BE2C (cell line): Measurements from ENCODE around the gene EHD3.

Source experiments
- DNase-seq: peaks from one replicate; pipeline ENCODE4 v3.0.0-alpha.2; 2020
- H3K27me3 ChIP-seq: fragments of 250-450 bp; sonication (Bioruptor Pico); 2 replicates; pipeline ENCODE4 v1.5.1; 2020; ENCODE audit warnings: mild to moderate bottlenecking
- H3K36me3 ChIP-seq: fragments of 250-450 bp; sonication (Bioruptor Pico); 2 replicates; pipeline ENCODE4 v1.5.1; 2020; ENCODE audit warnings: mild to moderate bottlenecking
- H3K4me1 ChIP-seq: fragments of 250-450 bp; sonication (Bioruptor Pico); 2 replicates; pipeline ENCODE4 v1.5.1; 2020
- H3K4me3 ChIP-seq: 2 replicates; pipeline ENCODE4 v1.5.1; 2011; ENCODE audit warnings: low read depth, low read length
- H3K9me3 ChIP-seq: fragments of 250-450 bp; sonication (Bioruptor Pico); 2 replicates; pipeline ENCODE4 v1.5.1; 2020
- TF ChIP-seq, protein P1 (sequence below): IDR thresholded peaks from 2 replicates; pipeline ENCODE4 v1.5.1; 2012; ENCODE audit warnings: mild to moderate bottlenecking, low read depth, low read length

EHD3 gene

DNA sequence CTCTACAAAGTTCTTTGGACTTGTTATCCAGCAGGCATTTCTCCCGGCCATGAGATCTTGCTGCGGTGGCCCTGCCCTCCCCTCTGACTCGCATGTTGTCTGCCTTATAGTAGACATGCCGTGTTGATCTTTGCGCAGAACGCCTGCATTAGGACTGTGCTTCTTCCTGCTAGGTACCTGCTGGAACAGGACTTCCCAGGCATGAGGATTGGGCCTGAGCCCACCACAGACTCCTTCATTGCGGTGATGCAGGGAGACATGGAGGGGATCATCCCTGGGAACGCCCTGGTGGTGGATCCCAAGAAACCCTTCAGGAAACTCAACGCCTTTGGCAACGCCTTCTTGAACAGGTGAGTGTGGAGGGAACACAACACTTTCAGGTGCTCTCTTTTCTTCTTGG lies 10.1 kb downstream of the EHD3 start:
- H3K9me3 ChIP-seq = no peaks in the 10 kb centered on the region
- DNase-seq = no peak
- H3K36me3 ChIP-seq = no peaks in the 10 kb centered on the region; the same call in 1 of the 2 replicates
- no peaks in the 10 kb centered on the region for H3K27me3 ChIP-seq
- H3K4me3 ChIP-seq = no peak overlapping the region
- TF ChIP-seq, protein P1, sequence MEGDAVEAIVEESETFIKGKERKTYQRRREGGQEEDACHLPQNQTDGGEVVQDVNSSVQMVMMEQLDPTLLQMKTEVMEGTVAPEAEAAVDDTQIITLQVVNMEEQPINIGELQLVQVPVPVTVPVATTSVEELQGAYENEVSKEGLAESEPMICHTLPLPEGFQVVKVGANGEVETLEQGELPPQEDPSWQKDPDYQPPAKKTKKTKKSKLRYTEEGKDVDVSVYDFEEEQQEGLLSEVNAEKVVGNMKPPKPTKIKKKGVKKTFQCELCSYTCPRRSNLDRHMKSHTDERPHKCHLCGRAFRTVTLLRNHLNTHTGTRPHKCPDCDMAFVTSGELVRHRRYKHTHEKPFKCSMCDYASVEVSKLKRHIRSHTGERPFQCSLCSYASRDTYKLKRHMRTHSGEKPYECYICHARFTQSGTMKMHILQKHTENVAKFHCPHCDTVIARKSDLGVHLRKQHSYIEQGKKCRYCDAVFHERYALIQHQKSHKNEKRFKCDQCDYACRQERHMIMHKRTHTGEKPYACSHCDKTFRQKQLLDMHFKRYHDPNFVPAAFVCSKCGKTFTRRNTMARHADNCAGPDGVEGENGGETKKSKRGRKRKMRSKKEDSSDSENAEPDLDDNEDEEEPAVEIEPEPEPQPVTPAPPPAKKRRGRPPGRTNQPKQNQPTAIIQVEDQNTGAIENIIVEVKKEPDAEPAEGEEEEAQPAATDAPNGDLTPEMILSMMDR = no peak
- H3K4me1 ChIP-seq = no peaks in the 10 kb centered on the region

- DNase-seq = no peak
Observed at GRCh38 chr2:31246184-31246852, 12.4 kb downstream of the EHD3 start.

DNA sequence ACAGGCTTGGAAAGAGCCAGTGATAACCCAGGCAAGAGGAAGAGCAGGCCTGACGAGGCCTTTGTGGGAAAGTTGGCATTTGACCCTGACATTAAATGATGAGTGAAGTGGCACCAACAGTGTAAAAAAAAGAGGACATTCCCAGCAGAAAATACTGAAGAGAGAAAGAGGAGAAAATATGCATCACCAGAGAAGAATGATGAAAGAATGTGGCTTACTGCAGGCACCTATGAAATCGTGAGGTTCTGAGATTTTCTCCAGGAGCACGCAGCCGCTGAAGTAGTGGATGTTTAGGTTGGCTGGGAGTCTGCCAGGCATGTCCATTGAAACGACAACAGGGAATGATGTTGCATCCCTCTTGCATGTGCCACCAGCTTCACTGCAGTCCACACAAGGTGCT lies 13.8 kb downstream of the EHD3 start:
- no peaks in the 10 kb centered on the region; the same call in 1 of the 2 replicates for H3K36me3 ChIP-seq

More at GRCh38 chr2:31246184-31246852, 12.4 kb downstream of the EHD3 start:
- Histone ChIP-seq H3K9me3 (no peaks in the 10 kb centered on the region), H3K27me3 (no peaks in the 10 kb centered on the region), H3K4me3 (no peak overlapping the region), H3K36me3 (no peaks in the 10 kb centered on the region; the same call in 1 of the 2 replicates), H3K4me1 (no peaks in the 10 kb centered on the region)
- TF ChIP-seq, protein P1 = no peak

DNA sequence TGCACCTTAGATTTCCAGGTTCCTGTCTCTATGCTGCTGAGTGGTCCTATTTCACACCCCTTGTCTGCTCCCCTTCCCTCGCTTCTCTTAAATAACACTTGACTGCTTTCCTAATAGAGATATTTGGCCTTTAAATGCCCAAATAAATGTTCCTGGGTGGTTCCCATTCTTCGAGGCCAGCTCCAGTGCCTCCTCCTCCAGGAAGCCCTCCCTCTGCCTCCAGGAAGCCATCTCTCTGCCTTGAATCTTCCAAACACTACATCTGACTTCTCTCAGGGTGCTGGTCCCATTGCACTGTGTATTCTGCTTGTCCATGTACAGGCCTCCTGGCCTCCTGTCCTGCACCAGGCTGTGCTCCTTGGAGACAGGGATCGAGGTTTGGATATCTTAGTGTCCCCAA lies 14.2 kb downstream of the EHD3 start:
- Histone ChIP-seq H3K9me3 (no peaks in the 10 kb centered on the region), H3K36me3 (no peaks in the 10 kb centered on the region; the same call in 1 of the 2 replicates), H3K4me1 (no peaks in the 10 kb centered on the region), H3K27me3 (no peaks in the 10 kb centered on the region), H3K4me3 (no peak overlapping the region)
- DNase-seq = no peak
- TF ChIP-seq, protein P1 = no peak

More for the DNA sequence above, 13.8 kb downstream of the EHD3 start:
- Histone ChIP-seq H3K9me3 (no peaks in the 10 kb centered on the region), H3K4me3 (no peak overlapping the region), H3K4me1 (no peaks in the 10 kb centered on the region), H3K27me3 (no peaks in the 10 kb centered on the region)
- no peak for DNase-seq
- TF ChIP-seq, protein P1 = no peak

DNA sequence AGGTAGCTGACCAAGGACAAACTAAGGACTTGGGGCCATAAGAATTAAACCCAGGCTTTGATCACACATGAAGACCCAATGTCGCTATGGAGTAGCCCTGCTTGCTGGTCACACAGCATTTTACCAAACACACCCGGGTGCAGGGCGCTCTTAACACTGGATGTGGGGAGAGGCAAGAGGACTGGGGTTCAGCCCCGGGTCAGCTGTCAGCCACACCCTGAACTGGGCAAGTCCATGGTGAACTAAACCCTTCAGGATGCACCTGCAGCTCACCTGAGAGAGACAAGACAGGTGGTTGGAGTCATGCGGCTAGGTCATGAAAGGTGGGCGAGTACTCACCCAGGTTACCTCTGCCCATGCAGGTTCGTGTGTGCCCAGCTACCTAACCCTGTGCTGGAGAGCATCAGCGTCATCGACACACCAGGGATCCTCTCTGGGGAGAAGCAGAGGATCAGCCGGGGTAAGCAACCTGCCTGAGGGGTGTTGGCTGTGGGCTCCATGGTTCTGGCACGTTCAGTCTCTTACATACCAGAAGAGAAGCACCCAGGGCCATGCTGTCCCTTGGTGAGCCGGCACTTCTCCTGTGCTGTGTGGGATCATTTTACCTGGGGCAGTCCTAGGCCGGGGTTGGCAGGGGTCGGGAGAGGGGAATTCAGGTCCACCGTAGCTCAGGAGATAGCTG lies 15.2 kb downstream of the EHD3 start:
- no peak for DNase-seq
- Histone ChIP-seq H3K4me3 (no peak overlapping the region), H3K27me3 (no peaks in the 10 kb centered on the region), H3K36me3 (no peaks in the 10 kb centered on the region; the same call in 1 of the 2 replicates), H3K4me1 (no peaks in the 10 kb centered on the region), H3K9me3 (no peaks in the 10 kb centered on the region)
- TF ChIP-seq, protein P1 = no peak

- H3K36me3 ChIP-seq = no peaks in the 10 kb centered on the region
- no peaks in the 10 kb centered on the region for H3K4me1 ChIP-seq
- no peaks in the 10 kb centered on the region for H3K9me3 ChIP-seq
- H3K4me3 ChIP-seq = no peak overlapping the region
- H3K27me3 ChIP-seq = no peaks in the 10 kb centered on the region
- TF ChIP-seq, protein P1 = no peak
- no peak for DNase-seq
Observed at GRCh38 chr2:31251018-31251417, 17.1 kb downstream of the EHD3 start.
